Activated CD4-positive, alpha-beta T cell treated with anti-CD3 and anti-CD28 coated beads for 36 hours (primary cell): Measurements from ENCODE around the gene FCER1G. TPM values are rescaled to one million over a fixed set of nuclear protein-coding genes. Genes with fewer than 3 reads are reported as not detected.
A peak's percentile ranks its signal among the peaks of the same experiment; 100 is the strongest.
"Not testable (repeated sequence)": the region's sequence is repeated elsewhere in the genome, so short reads cannot be mapped to it uniquely, and the experiment has no call there.

Experiments
- ATAC-seq: fragments of 200-7000 bp; cut with Tn5 transposase; one replicate; pipeline ENCODE4 v1.10.0; 2021; ENCODE audit warnings: mild to moderate bottlenecking, moderate library complexity
- CTCF ChIA-PET: fragments of 350-600 bp; sonication (Branson Sonifier 250); formaldehyde crosslinking; loops from one replicate; lab custom pipeline; 2021; ENCODE audit warnings: antibody characterized with exemption; lab: Charles Lee
- POLR2A ChIA-PET: fragments of 350-600 bp; sonication (Branson Sonifier 250); formaldehyde crosslinking; loops from one replicate; lab custom pipeline; 2021; ENCODE audit warnings: antibody characterized with exemption, inconsistent platforms; lab: Charles Lee
- DNase-seq: peaks from one replicate; pipeline ENCODE4 v3.0.0-alpha.2; 2020
- H3K27ac Mint-ChIP-seq: one replicate; pipeline ENCODE4 v1.8.0; 2021; ENCODE audit warnings: mixed read lengths
- H3K27me3 Mint-ChIP-seq: one replicate; pipeline ENCODE4 v1.8.0; 2021; ENCODE audit warnings: mixed read lengths
- H3K36me3 Mint-ChIP-seq: one replicate; pipeline ENCODE4 v1.8.0; 2021; ENCODE audit warnings: low read depth, mixed read lengths
- H3K4me1 Mint-ChIP-seq: one replicate; pipeline ENCODE4 v1.8.0; 2021; ENCODE audit warnings: mixed read lengths
- H3K4me3 Mint-ChIP-seq: one replicate; pipeline ENCODE4 v1.8.0; 2021; ENCODE audit warnings: mild to moderate bottlenecking, moderate library complexity, mixed read lengths
- H3K9me3 Mint-ChIP-seq: one replicate; pipeline ENCODE4 v1.8.0; 2021; ENCODE audit warnings: low read depth, mixed read lengths
- intact Hi-C, 2 experiments: fragments of 100-400 bp; cut with DNase I in 1 of 2; cut with micrococcal nuclease in 1 of 2; formaldehyde crosslinking; loops; one replicate each; pipeline versions ENCODE4 v1.14.2 to v1.15.1; 2022 to 2024; cut with DNase I, micrococcal nuclease
- total RNA-seq, 2 experiments: library from RNA; stranded (reverse); gene quantifications; one replicate each; pipeline ENCODE4 v1.2.3, GENCODE V29; 2021

Gene FCER1G
- total RNA-seq, 2 experiments from 2014 or later = 0.98 to 2.2 TPM

- Mint-ChIP-seq H3K27me3 (no peaks in the 10 kb centered on the region), H3K9me3 (no peaks in the 10 kb centered on the region), H3K4me1 (peaks cover 28% of the 10 kb centered on the region), H3K4me3 (peak overlapping the region; percentile 97), H3K27ac (peak overlapping the region; percentile 55), H3K36me3 (peaks cover 19% of the 10 kb centered on the region)
- ChIA-PET CTCF (interaction anchor here (0.6 to 7.0 kb wide), 12 partner anchors 8 to 155 kb away, joined by 3 to 89 read pairs (median 6); partner anchors contain the start of genes FCER1G, NDUFS2 and PPOX), POLR2A (no interaction called here)
- no peak for DNase-seq
- ATAC-seq = no peak
- intact Hi-C loops = loop anchor here (5.0 kb wide), 3 partner anchors 61 to 1334 kb away; partner anchors contain the start of genes PPOX (in 1 of the 2) and UAP1 (in 1 of the 2)
These were observed 12.9 kb downstream of the FCER1G start for GRCh38 chr1:161228032-161228431.

GRCh38 chr1:161229896-161230295, 14.8 kb downstream of the FCER1G start:
- peaks cover 19% of the 10 kb centered on the region for H3K36me3 Mint-ChIP-seq
- H3K4me1 Mint-ChIP-seq = peaks cover 27% of the 10 kb centered on the region
- H3K27ac Mint-ChIP-seq = no peak overlapping the region
- H3K27me3 Mint-ChIP-seq = no peaks in the 10 kb centered on the region
- DNase-seq = no peak
- ChIA-PET CTCF (interaction anchor here (0.6 to 3.7 kb wide), 15 partner anchors 9 to 153 kb away, joined by 3 to 18 read pairs (median 4); no protein-coding TSS in a partner anchor), POLR2A (no interaction called here)
- H3K9me3 Mint-ChIP-seq = no peaks in the 10 kb centered on the region
- no peak for ATAC-seq
- no peak overlapping the region for H3K4me3 Mint-ChIP-seq
- intact Hi-C loops = loop anchor here (5.0 kb wide), 3 partner anchors 63 to 1332 kb away; partner anchors contain the start of genes PPOX (in 1 of the 2) and UAP1 (in 1 of the 2)

- intact Hi-C loops = no loop called here
- no peak for ATAC-seq
- Mint-ChIP-seq H3K9me3 (no peaks in the 10 kb centered on the region), H3K36me3 (peaks cover 19% of the 10 kb centered on the region), H3K4me1 (peaks cover 19% of the 10 kb centered on the region), H3K4me3 (no peak overlapping the region), H3K27me3 (no peaks in the 10 kb centered on the region), H3K27ac (no peak overlapping the region)
- ChIA-PET CTCF (interaction anchor here (1.2 to 3.7 kb wide), 7 partner anchors 11 to 152 kb away, joined by 3 to 18 read pairs (median 5); no protein-coding TSS in a partner anchor), POLR2A (interaction anchor here (0.6 kb wide), 1 partner anchor 127 kb away, joined by 6 read pairs; no protein-coding TSS in a partner anchor)
- DNase-seq = no peak
These were observed 15.7 kb downstream of the FCER1G start for GRCh38 chr1:161230762-161231161.

GRCh38 chr1:161233102-161233501, 18.0 kb downstream of the FCER1G start:
- Mint-ChIP-seq H3K4me3 (no peak overlapping the region), H3K4me1 (no peaks in the 10 kb centered on the region), H3K27me3 (no peaks in the 10 kb centered on the region), H3K36me3 (peaks cover 14% of the 10 kb centered on the region), H3K9me3 (no peaks in the 10 kb centered on the region), H3K27ac (no peak overlapping the region)
- ChIA-PET POLR2A (no interaction called here), CTCF (interaction anchor here (1.3 to 2.5 kb wide), 2 partner anchors 16 to 149 kb away, joined by 4 to 9 read pairs; no protein-coding TSS in a partner anchor)
- intact Hi-C loops = no loop called here
- no peak for DNase-seq
- no peak for ATAC-seq

GRCh38 chr1:161235957-161236775, 21.1 kb downstream of the FCER1G start:
- ATAC-seq = no peak
- intact Hi-C loops = no loop called here
- no peak for DNase-seq
- Mint-ChIP-seq H3K9me3 (no peaks in the 10 kb centered on the region), H3K27ac (no peak overlapping the region), H3K4me3 (no peak overlapping the region), H3K4me1 (no peaks in the 10 kb centered on the region), H3K36me3 (no peaks in the 10 kb centered on the region), H3K27me3 (peaks cover 3% of the 10 kb centered on the region)
- ChIA-PET POLR2A (no interaction called here), CTCF (interaction anchor here (0.8 to 2.0 kb wide), 3 partner anchors 9 to 41 kb away, joined by 3 to 13 read pairs (median 9); partner anchors contain the start of gene TOMM40L)

- intact Hi-C loops = no loop called here
- Mint-ChIP-seq H3K9me3 (no peaks in the 10 kb centered on the region), H3K4me1 (no peaks in the 10 kb centered on the region), H3K27ac (no peak within 1 kb of the TSS), H3K4me3 (no peak within 1 kb of the TSS), H3K27me3 (peaks cover 7% of the 10 kb centered on the region), H3K36me3 (no peaks in the 10 kb centered on the region)
- POLR2A ChIA-PET = interaction anchor here (0.6 kb wide), 1 partner anchor 137 kb away, joined by 3 read pairs; no protein-coding TSS in a partner anchor
- ATAC-seq = no peak
- CTCF ChIA-PET = interaction anchor here (2.0 kb wide), 1 partner anchor 8 kb away, joined by 5 read pairs; no protein-coding TSS in a partner anchor
- DNase-seq = no peak
These were observed 23.0 kb downstream of the FCER1G start, which contains the start of gene NR1I3 for GRCh38 chr1:161238039-161238473. TSS of gene NR1I3 (minus strand) at chr1:161238203. CDS start at chr1:161236565, 1,638 bp downstream.

GRCh38 chr1:161241682-161242081, 26.6 kb downstream of the FCER1G start:
- intact Hi-C loops = no loop called here
- CTCF ChIA-PET = interaction anchor here (0.8 to 1.1 kb wide), 3 partner anchors 16 to 140 kb away, joined by 3 to 4 read pairs (median 4); partner anchors contain the start of gene TOMM40L
- POLR2A ChIA-PET = no interaction called here
- H3K36me3 Mint-ChIP-seq = no peaks in the 10 kb centered on the region
- ATAC-seq (no peak), DNase-seq (no peak)
- H3K27ac Mint-ChIP-seq = no peak overlapping the region
- H3K4me3 Mint-ChIP-seq = no peak overlapping the region
- peaks cover 7% of the 10 kb centered on the region for H3K27me3 Mint-ChIP-seq
- H3K9me3 Mint-ChIP-seq = no peaks in the 10 kb centered on the region
- no peaks in the 10 kb centered on the region for H3K4me1 Mint-ChIP-seq

- intact Hi-C loops = no loop called here
- H3K27me3 Mint-ChIP-seq = peaks cover 7% of the 10 kb centered on the region
- no peak overlapping the region for H3K27ac Mint-ChIP-seq
- ChIA-PET CTCF (interaction anchor here (0.9 to 1.5 kb wide), 3 partner anchors 49 to 139 kb away, joined by 4 read pairs; no protein-coding TSS in a partner anchor), POLR2A (no interaction called here)
- H3K4me3 Mint-ChIP-seq = no peak overlapping the region
- no peaks in the 10 kb centered on the region for H3K9me3 Mint-ChIP-seq
- no peak for DNase-seq
- ATAC-seq = no peak
- no peaks in the 10 kb centered on the region for H3K36me3 Mint-ChIP-seq
- H3K4me1 Mint-ChIP-seq = no peaks in the 10 kb centered on the region
These were observed 27.2 kb downstream of the FCER1G start for GRCh38 chr1:161242313-161242712.

GRCh38 chr1:161244888-161245287, 29.8 kb downstream of the FCER1G start:
- Mint-ChIP-seq H3K4me3 (no peak overlapping the region), H3K9me3 (peaks cover under 1% of the 10 kb centered on the region), H3K4me1 (no peaks in the 10 kb centered on the region), H3K27ac (no peak overlapping the region), H3K27me3 (peaks cover 9% of the 10 kb centered on the region), H3K36me3 (no peaks in the 10 kb centered on the region)
- DNase-seq (no peak), ATAC-seq (no peak)
- intact Hi-C loops = no loop called here
- POLR2A ChIA-PET = no interaction called here
- CTCF ChIA-PET = no interaction called here

GRCh38 chr1:161250100-161250499, 35.0 kb downstream of the FCER1G start:
- POLR2A ChIA-PET, intact Hi-C loops, H3K9me3 Mint-ChIP-seq, H3K27ac Mint-ChIP-seq, H3K27me3 Mint-ChIP-seq, H3K4me3 Mint-ChIP-seq, H3K36me3 Mint-ChIP-seq, ATAC-seq, DNase-seq, H3K4me1 Mint-ChIP-seq: not testable (repeated sequence)
- CTCF ChIA-PET = interaction anchor here (0.8 to 1.8 kb wide), 6 partner anchors 8 to 132 kb away, joined by 3 to 8 read pairs (median 3); partner anchors contain the start of gene PCP4L1

GRCh38 chr1:161250829-161251228, 35.7 kb downstream of the FCER1G start:
- POLR2A ChIA-PET = no interaction called here
- Mint-ChIP-seq H3K27ac (no peak overlapping the region), H3K4me1 (no peaks in the 10 kb centered on the region), H3K27me3 (peaks cover 6% of the 10 kb centered on the region), H3K9me3 (peaks cover 4% of the 10 kb centered on the region), H3K4me3 (no peak overlapping the region), H3K36me3 (no peaks in the 10 kb centered on the region)
- intact Hi-C loops = no loop called here
- ATAC-seq = no peak
- CTCF ChIA-PET = interaction anchor here (0.7 to 1.8 kb wide), 4 partner anchors 21 to 132 kb away, joined by 3 to 8 read pairs (median 3); no protein-coding TSS in a partner anchor
- no peak for DNase-seq
